Esophagus (tissue), 2 donors: ENCODE results near the gene DMBT1. TPM values are rescaled to one million over a fixed set of nuclear protein-coding genes. Genes with fewer than 3 reads are reported as not detected.

ENCODE experiments used
- H3K27ac ChIP-seq, 2 donors: one replicate each; pipeline ENCODE4 v1.5.1; 2013; ENCODE audit warnings: low read depth in 2 of 2, mild to moderate bottlenecking in 2 of 2, inconsistent platforms in 1 of 2, low read length in 1 of 2, moderate library complexity in 1 of 2
- H3K27me3 ChIP-seq, 2 donors: one replicate each; pipeline ENCODE4 v1.6.1; 2013; ENCODE audit warnings: low read length in 2 of 2, control low read depth in 1 of 2, mild to moderate bottlenecking in 1 of 2; ENCODE audit not compliant: insufficient read depth in 2 of 2, control insufficient read depth in 1 of 2
- H3K36me3 ChIP-seq, 2 donors: one replicate each; pipeline ENCODE4 v1.6.1; 2013; ENCODE audit warnings: low read length in 1 of 2; ENCODE audit not compliant: control insufficient read depth in 2 of 2, insufficient read depth in 2 of 2
- H3K4me1 ChIP-seq, 2 donors: one replicate each; pipeline ENCODE4 v1.6.1; 2013; ENCODE audit warnings: low read length in 1 of 2; ENCODE audit not compliant: control insufficient read depth in 2 of 2, insufficient read depth in 2 of 2
- H3K4me3 ChIP-seq, 2 donors: one replicate each; pipeline ENCODE4 v1.5.1; 2013; ENCODE audit warnings: low read length in 2 of 2, mild to moderate bottlenecking in 2 of 2, low read depth in 1 of 2, moderate library complexity in 1 of 2
- H3K9me3 ChIP-seq, 2 donors: one replicate each; pipeline ENCODE4 v1.6.1; 2013; ENCODE audit warnings: mild to moderate bottlenecking in 2 of 2, low read depth in 1 of 2, low read length in 1 of 2, moderate library complexity in 1 of 2; ENCODE audit not compliant: control insufficient read depth in 2 of 2, insufficient read depth in 1 of 2
- WGBS, 2 donors: extraction: QIAGEN DNeasy Blood & Tissue Kit; methylation state at CpG; one replicate each; pipeline ENCODE4 v1.1.7; 2013; 5-methylcytosine and 5-hydroxymethylcytosine counted together
- polyA plus RNA-seq, 2 donors: library from polyadenylated mRNA; stranded (reverse); fragments of 200-250 nt; gene quantifications; one replicate each; pipeline ENCODE4 v1.2.3, GENCODE V29; 2013
- donor health status: healthy with polysubstance abuse.
- donor health status: Bipolar disorder and iron deficiency.

The DMBT1 gene
- polyA plus RNA-seq, 2 donors = 0.16 to 0.35 TPM

DNA sequence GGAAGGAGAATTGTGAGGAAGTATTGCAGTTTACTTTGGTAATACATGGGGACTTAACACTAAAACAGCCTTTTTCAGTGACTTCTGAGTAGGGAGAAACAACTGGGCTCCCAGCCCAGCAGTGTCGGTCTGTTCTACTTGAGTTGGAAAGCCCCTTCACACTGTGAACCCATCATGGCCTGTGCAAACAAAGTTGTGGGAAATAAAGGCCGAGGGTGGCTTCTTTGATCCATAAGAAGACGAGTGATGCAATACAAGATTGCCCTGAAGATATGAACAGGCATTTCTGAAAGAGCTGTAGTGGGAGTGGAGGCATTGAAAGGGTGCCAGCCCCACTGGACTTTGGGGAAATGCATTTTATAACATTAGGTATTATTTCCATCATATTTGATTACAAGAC lies 110.8 kb downstream of the DMBT1 start:
- H3K4me3 ChIP-seq = no peak overlapping the region
- H3K27ac ChIP-seq = no peak overlapping the region
- WGBS, 2 donors = 27 to 33% methylated on average over 3 of the region's 3 CpGs
- H3K36me3 ChIP-seq = no peaks in the 10 kb centered on the region
- H3K9me3 ChIP-seq = no peaks in the 10 kb centered on the region
- H3K4me1 ChIP-seq = no peaks in the 10 kb centered on the region
- no peaks in the 10 kb centered on the region for H3K27me3 ChIP-seq

DNA sequence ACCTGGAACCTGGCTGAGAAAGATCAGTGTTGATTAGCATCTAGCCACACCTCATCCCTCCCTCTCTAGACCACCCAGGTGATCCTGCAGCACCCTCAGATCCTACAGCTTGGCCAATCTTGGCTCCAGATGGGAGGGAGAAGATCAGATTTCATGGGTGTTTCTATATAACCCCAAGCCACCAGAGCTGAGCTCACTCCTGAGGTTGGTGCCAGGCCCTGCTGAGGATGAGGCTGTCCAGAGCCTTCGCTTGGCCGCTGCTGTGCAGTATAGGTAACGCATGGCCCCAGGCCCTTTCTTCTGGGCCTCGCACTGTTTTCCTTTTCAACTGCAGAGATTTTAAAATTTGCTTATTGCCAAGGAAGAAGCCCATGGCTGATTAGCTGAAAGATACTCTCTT lies 112.1 kb downstream of the DMBT1 start:
- H3K27ac ChIP-seq = no peak overlapping the region
- H3K4me1 ChIP-seq = no peaks in the 10 kb centered on the region
- no peaks in the 10 kb centered on the region for H3K9me3 ChIP-seq
- 82 to 88% methylated on average over 4 of the region's 4 CpGs for WGBS, 2 donors
- H3K27me3 ChIP-seq = no peaks in the 10 kb centered on the region
- H3K4me3 ChIP-seq = no peak overlapping the region
- H3K36me3 ChIP-seq = no peaks in the 10 kb centered on the region

DNA sequence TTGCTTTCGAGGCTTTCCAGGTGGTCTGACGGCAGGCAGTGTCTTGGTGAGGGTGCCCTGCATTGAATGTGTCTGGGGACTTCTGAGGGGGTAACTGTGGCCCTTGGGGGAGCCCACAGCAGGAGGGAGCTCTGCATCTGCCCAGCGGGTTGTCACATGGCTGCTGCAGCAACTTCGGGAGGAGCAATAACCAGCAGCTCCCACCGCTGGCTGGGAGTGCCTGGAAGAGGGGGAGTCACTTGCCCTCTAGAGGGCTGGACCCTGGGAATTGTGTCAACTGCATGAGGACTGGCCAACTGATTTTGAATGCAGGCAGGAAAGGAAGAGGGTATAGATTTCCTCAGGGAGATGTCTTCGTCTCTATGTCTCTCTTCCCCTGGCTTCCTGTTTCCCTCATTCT lies 112.7 kb downstream of the DMBT1 start:
- 64 to 76% methylated on average over 6 of the region's 6 CpGs for WGBS, 2 donors
- Histone ChIP-seq H3K27ac (no peak overlapping the region), H3K36me3 (no peaks in the 10 kb centered on the region), H3K4me3 (no peak overlapping the region), H3K27me3 (no peaks in the 10 kb centered on the region), H3K9me3 (peaks cover 0 to 3% of the 10 kb centered on the region in 2 donors), H3K4me1 (no peaks in the 10 kb centered on the region)

DNA sequence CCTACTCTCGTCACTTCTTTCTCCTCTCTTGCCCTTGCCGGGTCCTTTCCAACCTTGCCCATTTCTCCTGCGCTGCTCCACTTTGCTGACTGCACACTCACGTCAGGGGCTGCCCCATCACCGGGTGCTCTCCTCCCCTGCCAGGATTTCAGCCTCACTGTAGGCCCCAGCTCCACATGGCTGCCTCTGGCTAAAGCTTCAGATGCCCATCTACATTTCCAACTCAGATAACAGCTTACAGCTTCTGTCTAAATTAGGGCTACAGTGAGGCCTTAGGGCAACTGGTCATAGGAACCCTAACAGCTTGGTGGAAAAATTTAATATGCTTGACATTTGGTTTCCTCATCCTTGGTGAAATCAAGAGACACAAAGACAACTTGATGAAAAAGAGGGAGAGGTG lies 113.2 kb downstream of the DMBT1 start:
- Histone ChIP-seq H3K4me3 (no peak overlapping the region), H3K4me1 (no peaks in the 10 kb centered on the region), H3K27ac (no peak overlapping the region), H3K9me3 (peaks cover 0 to 3% of the 10 kb centered on the region in 2 donors), H3K36me3 (no peaks in the 10 kb centered on the region), H3K27me3 (no peaks in the 10 kb centered on the region)
- 83 to 86% methylated on average over 5 of the region's 5 CpGs for WGBS, 2 donors

DNA sequence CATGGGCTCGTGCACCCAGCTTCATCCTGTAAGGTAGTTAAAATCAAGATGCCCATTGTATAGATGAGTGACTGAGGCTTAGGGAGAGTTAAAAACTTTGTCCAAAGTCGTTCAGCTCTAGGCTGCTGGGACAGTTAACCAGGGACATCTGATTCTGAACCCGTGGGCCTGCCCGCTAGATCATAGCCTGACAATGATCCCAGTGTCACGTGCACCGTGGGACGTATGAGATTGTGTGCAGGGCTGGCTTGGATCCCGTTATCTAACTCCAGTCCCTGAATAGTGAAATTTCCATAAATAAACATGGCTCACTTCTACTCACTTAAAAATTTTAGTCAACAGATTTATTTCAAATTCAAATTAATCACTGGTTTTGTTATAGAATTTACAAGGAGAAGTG lies 114.2 kb downstream of the DMBT1 start:
- WGBS, 2 donors = 59 to 63% methylated on average over 8 of the region's 8 CpGs
- no peaks in the 10 kb centered on the region for H3K4me1 ChIP-seq
- H3K27ac ChIP-seq = no peak overlapping the region
- no peaks in the 10 kb centered on the region for H3K27me3 ChIP-seq
- H3K9me3 ChIP-seq = peaks cover 0 to 3% of the 10 kb centered on the region in 2 donors
- no peaks in the 10 kb centered on the region for H3K36me3 ChIP-seq
- no peak overlapping the region for H3K4me3 ChIP-seq

DNA sequence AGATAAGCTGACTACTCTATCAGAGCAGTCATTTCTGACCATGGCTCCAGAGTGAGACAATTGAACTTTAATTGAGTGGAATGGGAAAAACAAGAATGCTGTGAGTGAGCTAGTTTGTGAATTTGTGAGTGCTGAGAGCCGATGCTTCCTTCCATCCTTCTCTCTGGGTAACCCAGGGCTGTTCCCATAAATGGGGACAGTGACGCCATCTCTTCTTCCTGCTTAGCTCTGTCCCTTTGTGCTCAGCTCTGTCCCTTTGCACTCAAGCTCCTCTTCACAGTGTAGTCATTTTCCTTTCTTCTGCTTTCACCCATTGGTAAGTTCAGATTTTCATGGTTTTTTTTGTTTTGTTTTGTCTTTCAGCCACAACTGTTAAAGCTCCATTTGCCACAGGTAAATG lies 114.7 kb downstream of the DMBT1 start:
- 75 to 77% methylated on average over 2 of the region's 2 CpGs for WGBS, 2 donors
- no peak overlapping the region for H3K4me3 ChIP-seq
- no peak overlapping the region for H3K27ac ChIP-seq

DNA sequence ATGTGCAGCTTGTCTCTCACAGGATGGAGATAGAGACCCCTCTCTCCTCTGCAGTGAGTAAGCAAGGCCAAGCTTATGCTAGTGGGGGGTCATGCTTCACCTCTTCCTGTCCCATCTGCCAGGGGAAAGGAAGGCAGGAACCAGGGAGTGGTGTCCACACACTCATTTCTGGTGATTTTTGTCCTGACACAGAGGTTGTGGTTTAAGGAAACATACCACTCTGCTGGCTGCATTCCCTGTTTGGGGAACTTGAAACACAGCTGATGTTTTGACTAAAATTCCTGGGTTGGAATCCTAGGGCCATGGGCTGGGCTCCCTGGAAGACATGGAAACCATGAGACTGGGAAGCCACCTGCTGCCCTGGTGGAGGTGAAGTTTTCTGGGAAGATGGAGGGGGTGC lies 117.7 kb downstream of the DMBT1 start:
- no peak overlapping the region for H3K4me3 ChIP-seq
- no peaks in the 10 kb centered on the region for H3K36me3 ChIP-seq
- H3K27ac ChIP-seq = no peak overlapping the region
- H3K4me1 ChIP-seq = no peaks in the 10 kb centered on the region
- peaks cover 0 to 3% of the 10 kb centered on the region in 2 donors for H3K9me3 ChIP-seq
- H3K27me3 ChIP-seq = no peaks in the 10 kb centered on the region

More for the DNA sequence above, 114.7 kb downstream of the DMBT1 start:
- Histone ChIP-seq H3K36me3 (no peaks in the 10 kb centered on the region), H3K9me3 (peaks cover 0 to 3% of the 10 kb centered on the region in 2 donors), H3K4me1 (no peaks in the 10 kb centered on the region), H3K27me3 (no peaks in the 10 kb centered on the region)

DNA sequence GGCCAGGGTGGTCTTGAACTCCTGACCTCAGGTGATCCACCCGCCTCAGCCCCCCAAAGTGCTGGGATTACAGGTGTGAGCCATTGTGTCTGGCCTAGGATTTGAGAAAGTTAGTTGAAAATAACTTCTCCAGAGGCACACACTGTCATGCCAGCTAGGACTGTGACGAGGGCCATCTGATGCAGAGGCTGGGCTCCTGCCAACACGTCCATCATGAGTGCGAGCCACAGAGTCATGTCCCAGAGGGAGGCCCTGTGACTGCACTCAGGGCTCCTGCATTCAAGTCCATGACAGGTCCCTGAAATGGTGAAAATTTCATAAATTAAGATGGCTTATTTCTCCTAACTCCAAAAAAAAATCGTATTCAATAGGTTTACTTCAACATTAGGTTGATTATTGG lies 122.0 kb downstream of the DMBT1 start:
- H3K9me3 ChIP-seq = peaks cover 3 to 4% of the 10 kb centered on the region in 2 donors
- no peak overlapping the region for H3K27ac ChIP-seq
- H3K4me3 ChIP-seq = no peak overlapping the region
- no peaks in the 10 kb centered on the region for H3K36me3 ChIP-seq
- WGBS, 2 donors = 52 to 76% methylated on average over 5 of the region's 5 CpGs
- H3K27me3 ChIP-seq = peaks cover 0 to 2% of the 10 kb centered on the region in 2 donors
- no peaks in the 10 kb centered on the region for H3K4me1 ChIP-seq

DNA sequence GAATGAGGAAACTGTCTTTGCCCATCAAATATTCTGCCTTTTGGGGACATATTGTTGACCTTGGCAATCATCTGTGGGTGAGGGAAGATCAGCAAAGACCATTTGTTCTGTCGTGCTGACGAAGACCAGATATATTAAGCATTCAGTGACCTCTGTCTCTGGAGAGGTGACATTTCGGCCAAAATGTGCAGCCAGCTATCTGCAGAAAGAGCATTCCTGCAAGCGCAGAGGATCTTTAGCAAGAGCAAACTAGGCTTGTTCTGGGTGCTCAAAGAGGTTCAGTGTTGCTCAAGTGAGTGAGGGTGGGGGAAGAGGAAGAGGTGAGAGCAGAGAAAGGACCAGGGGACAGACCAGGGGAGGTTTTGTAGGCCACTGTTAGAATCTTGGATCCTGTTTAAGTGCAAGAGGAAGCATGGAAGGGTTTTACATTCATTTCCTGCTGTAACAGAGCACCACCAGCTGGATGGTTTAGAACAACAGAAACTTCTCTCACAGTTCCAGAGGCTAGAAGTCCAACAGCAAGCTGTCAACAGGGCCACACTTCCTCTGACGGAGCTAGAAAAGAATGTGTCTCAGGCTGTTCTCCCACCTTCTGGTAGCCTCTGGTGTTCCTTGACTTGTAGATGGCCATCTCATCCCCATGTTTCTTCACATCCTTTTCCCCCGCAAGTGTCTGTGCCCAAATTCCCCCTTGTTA lies 127.9 kb downstream of the DMBT1 start:
- Histone ChIP-seq H3K4me3 (no peak overlapping the region), H3K27ac (no peak overlapping the region), H3K4me1 (no peaks in the 10 kb centered on the region), H3K27me3 (peaks cover 0 to 2% of the 10 kb centered on the region in 2 donors), H3K36me3 (no peaks in the 10 kb centered on the region), H3K9me3 (peaks cover 0 to 3% of the 10 kb centered on the region in 2 donors)
- 71 to 75% methylated on average over 6 of the region's 6 CpGs for WGBS, 2 donors

DNA sequence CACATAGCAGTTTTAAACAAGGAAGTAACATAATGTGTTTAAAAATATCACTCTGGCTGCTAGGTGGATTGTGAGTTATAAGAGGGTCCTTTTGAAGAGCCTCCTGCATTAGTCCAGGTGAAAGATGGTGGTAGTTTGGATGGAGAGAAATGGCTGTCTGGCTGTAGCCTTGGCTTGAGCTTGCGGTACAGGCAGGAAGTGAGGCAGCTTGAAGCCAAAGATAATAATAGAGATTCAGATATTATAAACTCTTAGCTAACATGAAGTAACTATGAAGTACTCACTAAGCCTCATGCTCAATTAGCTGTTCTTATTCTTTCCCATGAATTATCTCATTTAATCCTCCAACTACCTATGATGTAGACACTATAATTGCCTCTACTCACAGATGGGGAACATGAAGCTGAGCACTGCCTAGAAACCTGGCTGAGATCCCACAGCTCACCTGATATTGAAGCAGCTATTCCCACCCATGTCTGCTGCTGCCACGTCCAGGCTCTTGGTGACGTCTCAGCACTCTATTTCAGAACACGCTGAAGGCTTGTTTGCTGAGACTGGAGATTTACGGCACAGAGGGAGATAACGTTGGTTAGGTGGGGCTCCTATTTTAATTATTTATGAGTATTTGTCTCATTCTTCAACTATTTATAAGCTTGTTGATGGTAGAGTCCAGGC lies 128.7 kb downstream of the DMBT1 start:
- H3K4me1 ChIP-seq = no peaks in the 10 kb centered on the region
- H3K27me3 ChIP-seq = no peaks in the 10 kb centered on the region
- H3K9me3 ChIP-seq = no peaks in the 10 kb centered on the region
- no peak overlapping the region for H3K27ac ChIP-seq
- 56 to 70% methylated on average over 6 of the region's 6 CpGs for WGBS, 2 donors
- no peaks in the 10 kb centered on the region for H3K36me3 ChIP-seq
- H3K4me3 ChIP-seq = no peak overlapping the region
